Esophagus muscularis mucosa (tissue), 4 donors: ENCODE results near the gene GPC6. TPM values are rescaled to one million over a fixed set of nuclear protein-coding genes. Genes with fewer than 3 reads are reported as not detected.

Experiments
- DNase-seq: peaks from one replicate; pipeline ENCODE4 v3.0.0-alpha.2; 2017; ENCODE audit errors: extremely low spot score
- H3K27ac ChIP-seq, 4 donors: fragments of 200-600 bp; sonication (generic); replicated peaks in 1 of 4; 1 replicate in 3 of 4; 2 replicates in 1 of 4; pipeline ENCODE4 v1.5.1; 2016 to 2019; ENCODE audit warnings: mild to moderate bottlenecking in 1 of 4
- H3K27me3 ChIP-seq, 4 donors: fragments of 200-600 bp; sonication (generic); one replicate each; pipeline versions ENCODE4 v1.5.1 to v1.6.0; 2016 to 2019
- H3K36me3 ChIP-seq, 4 donors: fragments of 200-600 bp; sonication (generic); one replicate each; pipeline ENCODE4 v1.5.1; 2016 to 2019
- H3K4me1 ChIP-seq, 4 donors: fragments of 200-600 bp; sonication (generic); one replicate each; pipeline ENCODE4 v1.5.1; 2016 to 2019
- H3K4me3 ChIP-seq, 4 donors: fragments of 200-600 bp; sonication (generic); 1 replicate in 2 of 4; 2 replicates in 2 of 4; pipeline ENCODE4 v1.5.1; 2016 to 2019; ENCODE audit warnings: mild to moderate bottlenecking in 4 of 4, moderate library complexity in 1 of 4
- H3K9me3 ChIP-seq, 4 donors: fragments of 200-600 bp; sonication (generic); 1 replicate in 3 of 4; 2 replicates in 1 of 4; pipeline ENCODE4 v1.5.1; 2016 to 2019
- EP300 ChIP-seq: sonication (generic); formaldehyde crosslinking; IDR thresholded peaks from one replicate; pipeline ENCODE4 v1.6.1; 2017; ENCODE audit warnings: antibody characterized with exemption
- POLR2A ChIP-seq: fragments of 450-650 bp; IDR thresholded peaks from one replicate; pipeline ENCODE4 v1.6.1; 2017; ENCODE audit warnings: antibody characterized with exemption, moderate library complexity, mild to moderate bottlenecking, low read depth
- POLR2AphosphoS5 ChIP-seq, 2 donors: sonication (generic); formaldehyde crosslinking; IDR thresholded peaks; one replicate each; pipeline ENCODE4 v1.6.1; 2017; ENCODE audit warnings: antibody characterized with exemption in 2 of 2
- WGBS: methylation state at CpG from one replicate; pipeline ENCODE4 v1.1.5; 2018; 5-methylcytosine and 5-hydroxymethylcytosine counted together
- intact Hi-C: fragments of 100-400 bp; cut with DNase I; formaldehyde crosslinking; loops from one replicate; pipeline ENCODE4 v1.15.1; 2023
- total RNA-seq, 4 donors: library from RNA; depleted of rRNA; stranded (reverse); fragments of >200 nt; gene quantifications; one replicate each; pipeline versions ENCODE4 v1.1.0 to v1.2.1, GENCODE V29; 2016
- TF ChIP-seq, protein P1 (sequence below), 3 experiments: fragments of 200-600 bp in 2 of 3; fragments of 450-650 bp in 1 of 3; sonication (generic) in 2 of 3; IDR thresholded peaks; one replicate each; pipeline ENCODE4 v1.5.1; 2017 to 2019; ENCODE audit warnings: antibody characterized with exemption in 3 of 3, mild to moderate bottlenecking in 2 of 3, moderate library complexity in 1 of 3

GPC6 gene
- total RNA-seq, 4 donors from 2014 or later = 6.5 to 17.2 (median 13.5) TPM

DNA sequence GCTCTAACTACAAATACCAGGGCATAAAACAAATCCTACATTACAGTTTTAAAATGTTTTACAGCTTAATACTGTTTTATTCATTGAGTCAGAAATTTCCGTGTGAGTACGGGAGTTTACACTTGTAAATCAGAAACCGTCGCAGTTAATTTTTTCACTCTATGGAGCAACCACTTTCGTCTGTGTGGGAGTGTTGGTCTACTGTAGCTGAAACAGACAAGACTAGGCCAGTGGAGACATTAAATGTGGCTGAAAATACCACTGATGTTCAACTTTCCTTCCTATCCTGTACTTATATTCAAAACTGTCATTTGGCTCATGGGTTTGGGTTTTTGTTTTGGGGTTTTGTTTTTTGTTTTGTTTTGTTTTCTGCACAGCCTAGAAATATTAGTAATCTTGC lies 984.2 kb downstream of the GPC6 start:
- H3K36me3 ChIP-seq = no peaks in the 10 kb centered on the region
- H3K4me1 ChIP-seq = no peaks in the 10 kb centered on the region
- TF ChIP-seq POLR2A (no peak), POLR2AphosphoS5 (IDR thresholded peaks at IDR 0.05) (no peak), EP300 (no peak)
- TF ChIP-seq, protein P1, sequence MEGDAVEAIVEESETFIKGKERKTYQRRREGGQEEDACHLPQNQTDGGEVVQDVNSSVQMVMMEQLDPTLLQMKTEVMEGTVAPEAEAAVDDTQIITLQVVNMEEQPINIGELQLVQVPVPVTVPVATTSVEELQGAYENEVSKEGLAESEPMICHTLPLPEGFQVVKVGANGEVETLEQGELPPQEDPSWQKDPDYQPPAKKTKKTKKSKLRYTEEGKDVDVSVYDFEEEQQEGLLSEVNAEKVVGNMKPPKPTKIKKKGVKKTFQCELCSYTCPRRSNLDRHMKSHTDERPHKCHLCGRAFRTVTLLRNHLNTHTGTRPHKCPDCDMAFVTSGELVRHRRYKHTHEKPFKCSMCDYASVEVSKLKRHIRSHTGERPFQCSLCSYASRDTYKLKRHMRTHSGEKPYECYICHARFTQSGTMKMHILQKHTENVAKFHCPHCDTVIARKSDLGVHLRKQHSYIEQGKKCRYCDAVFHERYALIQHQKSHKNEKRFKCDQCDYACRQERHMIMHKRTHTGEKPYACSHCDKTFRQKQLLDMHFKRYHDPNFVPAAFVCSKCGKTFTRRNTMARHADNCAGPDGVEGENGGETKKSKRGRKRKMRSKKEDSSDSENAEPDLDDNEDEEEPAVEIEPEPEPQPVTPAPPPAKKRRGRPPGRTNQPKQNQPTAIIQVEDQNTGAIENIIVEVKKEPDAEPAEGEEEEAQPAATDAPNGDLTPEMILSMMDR (IDR thresholded peaks at IDR 0.05) = no peak
- no peaks in the 10 kb centered on the region for H3K9me3 ChIP-seq
- WGBS = 82% methylated on average over 5 of the region's 5 CpGs
- H3K27ac ChIP-seq = no peak overlapping the region
- no peak overlapping the region for H3K4me3 ChIP-seq
- intact Hi-C loops = no loop called here
- no peak for DNase-seq
- H3K27me3 ChIP-seq = no peaks in the 10 kb centered on the region

DNA sequence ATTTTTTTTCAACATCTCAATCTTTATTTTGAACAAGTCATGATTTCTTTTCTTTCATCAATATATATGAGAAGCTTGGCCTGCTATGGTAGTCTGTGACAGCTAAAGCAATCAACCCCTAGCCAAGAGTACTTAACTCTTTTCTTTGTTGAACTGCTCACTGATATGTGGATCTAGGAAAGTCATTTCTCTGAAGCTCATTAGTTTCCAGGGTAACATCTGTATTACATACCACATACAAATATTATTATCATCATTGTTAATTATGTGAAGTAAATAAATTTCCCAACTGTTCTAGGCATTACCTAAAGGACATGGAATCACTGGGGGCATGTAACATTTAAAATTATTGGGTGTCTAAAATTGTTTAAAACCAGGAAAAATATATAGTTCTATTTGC lies 985.6 kb downstream of the GPC6 start:
- H3K4me3 ChIP-seq = no peak overlapping the region
- no peaks in the 10 kb centered on the region for H3K4me1 ChIP-seq
- TF ChIP-seq POLR2AphosphoS5 (IDR thresholded peaks at IDR 0.05) = no peak
- no peak for TF ChIP-seq POLR2A
- no peak for TF ChIP-seq EP300
- TF ChIP-seq, protein P1 (IDR thresholded peaks at IDR 0.05) = no peak
- no peaks in the 10 kb centered on the region for H3K36me3 ChIP-seq
- intact Hi-C loops = no loop called here
- DNase-seq = no peak
- no peaks in the 10 kb centered on the region for H3K27me3 ChIP-seq
- no peaks in the 10 kb centered on the region for H3K9me3 ChIP-seq
- H3K27ac ChIP-seq = no peak overlapping the region

DNA sequence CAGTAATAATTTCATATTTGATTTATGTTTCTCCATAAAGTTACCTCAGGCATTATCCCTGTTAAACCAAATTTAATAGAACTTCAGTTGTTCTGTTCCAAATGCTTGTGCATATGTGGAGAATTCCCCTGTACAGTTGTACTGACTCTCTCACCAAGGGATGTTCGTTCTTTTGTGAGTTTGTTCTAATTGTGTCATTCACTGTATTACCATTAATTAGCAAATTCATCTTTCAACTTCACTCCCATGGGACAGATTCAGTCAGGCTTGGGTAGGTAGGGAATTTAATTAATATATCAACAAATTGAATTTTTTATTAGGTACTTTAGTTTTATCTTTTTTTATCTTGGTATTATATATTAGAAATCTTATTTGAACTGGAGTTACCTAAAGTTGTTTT lies 987.5 kb downstream of the GPC6 start:
- TF ChIP-seq POLR2A (no peak), EP300 (no peak), POLR2AphosphoS5 (IDR thresholded peaks at IDR 0.05) (no peak)
- TF ChIP-seq, protein P1 (IDR thresholded peaks at IDR 0.05) = no peak
- no peaks in the 10 kb centered on the region for H3K36me3 ChIP-seq
- no peak for DNase-seq
- no peak overlapping the region for H3K4me3 ChIP-seq
- no peaks in the 10 kb centered on the region for H3K27me3 ChIP-seq
- H3K27ac ChIP-seq = no peak overlapping the region
- WGBS = 96% methylated on average over 1 of the region's 1 CpG
- no peaks in the 10 kb centered on the region for H3K9me3 ChIP-seq
- intact Hi-C loops = no loop called here
- no peaks in the 10 kb centered on the region for H3K4me1 ChIP-seq

DNA sequence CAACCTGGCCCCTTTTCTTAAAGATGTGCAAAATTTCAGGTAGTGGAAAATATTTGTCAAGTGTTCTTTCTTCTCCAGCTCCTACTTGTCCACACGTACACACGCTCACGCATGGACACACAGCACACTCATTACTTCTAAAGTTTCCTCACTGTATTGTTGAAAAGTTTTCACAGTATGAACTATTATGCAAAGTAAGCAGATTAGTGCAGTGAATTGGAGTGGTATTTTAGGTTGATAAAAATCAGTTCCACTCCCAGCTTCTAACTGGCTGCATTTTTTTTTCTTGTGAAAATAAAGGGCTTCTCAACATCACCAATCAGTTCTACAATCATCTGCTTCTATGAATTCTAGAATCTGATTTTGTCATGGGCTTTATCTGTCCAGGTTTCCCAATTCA lies 988.4 kb downstream of the GPC6 start:
- Histone ChIP-seq H3K4me1 (no peaks in the 10 kb centered on the region), H3K36me3 (no peaks in the 10 kb centered on the region), H3K27ac (no peak overlapping the region), H3K9me3 (no peaks in the 10 kb centered on the region), H3K4me3 (no peak overlapping the region), H3K27me3 (no peaks in the 10 kb centered on the region)
- TF ChIP-seq EP300 = no peak
- TF ChIP-seq, protein P1 (IDR thresholded peaks at IDR 0.05) = no peak
- no peak for TF ChIP-seq POLR2A
- TF ChIP-seq POLR2AphosphoS5 (IDR thresholded peaks at IDR 0.05) = no peak
- intact Hi-C loops = no loop called here
- 77% methylated on average over 3 of the region's 3 CpGs for WGBS
- DNase-seq = no peak

DNA sequence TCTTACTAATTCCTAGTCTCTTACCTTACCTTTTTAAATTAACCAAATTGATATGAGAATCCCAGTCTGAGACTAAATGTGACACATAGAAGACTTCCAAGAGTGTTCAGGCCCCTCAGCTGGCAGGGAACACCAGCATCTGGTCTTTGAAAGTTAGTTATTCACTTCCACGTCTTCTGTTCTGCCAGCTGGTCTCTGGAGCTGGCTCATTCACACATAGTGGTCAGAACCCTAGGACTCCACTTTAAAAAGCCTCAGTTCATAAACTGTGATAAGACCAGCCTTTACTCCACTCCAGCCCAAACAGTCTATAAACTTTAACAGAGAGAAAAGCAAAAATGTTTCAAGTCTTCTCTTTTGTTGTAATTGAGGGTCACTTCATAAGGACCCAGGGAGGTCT lies 989.9 kb downstream of the GPC6 start:
- intact Hi-C loops = no loop called here
- 73% methylated on average over 1 of the region's 1 CpG for WGBS
- no peak for DNase-seq

More for the DNA sequence above, 989.9 kb downstream of the GPC6 start:
- Histone ChIP-seq H3K4me3 (no peak overlapping the region), H3K36me3 (no peaks in the 10 kb centered on the region), H3K4me1 (no peaks in the 10 kb centered on the region), H3K9me3 (no peaks in the 10 kb centered on the region), H3K27ac (no peak overlapping the region), H3K27me3 (no peaks in the 10 kb centered on the region)
- TF ChIP-seq EP300 (no peak), POLR2A (no peak), POLR2AphosphoS5 (IDR thresholded peaks at IDR 0.05) (no peak)
- TF ChIP-seq, protein P1 (IDR thresholded peaks at IDR 0.05) = no peak
